ENCODE results near the gene TPRG1.

DNA sequence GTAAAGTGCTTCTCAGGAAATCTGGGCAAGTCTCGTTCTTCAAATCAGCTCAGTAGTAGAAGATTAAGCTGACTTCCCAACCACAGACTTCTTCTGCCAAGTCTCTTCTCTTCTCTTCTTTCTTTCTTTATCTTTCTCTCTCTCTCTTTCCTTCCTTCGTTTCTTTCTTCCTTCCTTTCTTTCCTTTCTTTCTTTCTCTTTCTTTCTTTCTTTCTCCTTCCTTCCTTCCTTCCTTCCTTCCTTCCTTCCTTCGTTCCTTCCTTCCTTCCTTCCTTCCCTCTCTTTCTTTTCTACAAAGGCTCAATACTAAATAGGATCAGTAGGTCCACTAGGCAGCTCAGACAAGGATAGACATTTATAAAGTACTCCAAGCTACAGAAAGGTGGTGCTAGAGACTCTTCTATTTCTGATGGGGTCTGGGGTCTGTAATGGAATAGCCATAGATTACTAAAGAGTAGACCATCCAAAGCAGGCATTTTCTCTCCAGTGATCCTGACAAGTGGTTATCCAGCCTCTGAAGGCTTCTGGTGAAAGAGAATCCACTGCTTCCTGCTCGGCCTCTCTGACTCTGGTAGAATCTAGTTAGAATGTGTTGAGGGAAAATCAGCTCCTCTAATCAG lies 100.8 kb downstream of the TPRG1 start:
- no peak for TF ChIP-seq EZH2phosphoT487 (IDR thresholded peaks at IDR 0.05)
- TF ChIP-seq, protein P1, sequence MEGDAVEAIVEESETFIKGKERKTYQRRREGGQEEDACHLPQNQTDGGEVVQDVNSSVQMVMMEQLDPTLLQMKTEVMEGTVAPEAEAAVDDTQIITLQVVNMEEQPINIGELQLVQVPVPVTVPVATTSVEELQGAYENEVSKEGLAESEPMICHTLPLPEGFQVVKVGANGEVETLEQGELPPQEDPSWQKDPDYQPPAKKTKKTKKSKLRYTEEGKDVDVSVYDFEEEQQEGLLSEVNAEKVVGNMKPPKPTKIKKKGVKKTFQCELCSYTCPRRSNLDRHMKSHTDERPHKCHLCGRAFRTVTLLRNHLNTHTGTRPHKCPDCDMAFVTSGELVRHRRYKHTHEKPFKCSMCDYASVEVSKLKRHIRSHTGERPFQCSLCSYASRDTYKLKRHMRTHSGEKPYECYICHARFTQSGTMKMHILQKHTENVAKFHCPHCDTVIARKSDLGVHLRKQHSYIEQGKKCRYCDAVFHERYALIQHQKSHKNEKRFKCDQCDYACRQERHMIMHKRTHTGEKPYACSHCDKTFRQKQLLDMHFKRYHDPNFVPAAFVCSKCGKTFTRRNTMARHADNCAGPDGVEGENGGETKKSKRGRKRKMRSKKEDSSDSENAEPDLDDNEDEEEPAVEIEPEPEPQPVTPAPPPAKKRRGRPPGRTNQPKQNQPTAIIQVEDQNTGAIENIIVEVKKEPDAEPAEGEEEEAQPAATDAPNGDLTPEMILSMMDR (IDR thresholded peaks at IDR 0.05) = peak; percentile 72

Data from neural progenitor cell (in vitro differentiated cells).